Measurements from ENCODE around the gene CINP. TPM values are rescaled to one million over a fixed set of nuclear protein-coding genes. Genes with fewer than 3 reads are reported as not detected.
A peak's percentile ranks its signal among the peaks of the same experiment; 100 is the strongest.

Gene CINP
- total and polyA plus RNA-seq, 2 of the 8 experiments (the other 6 are each of a cell fraction or from before 2014, with no cell fraction given), result 47.8 to 51.6 TPM

- Histone ChIP-seq H3K9ac (replicated peaks in 1 of 4; ENCODE audit: extremely low read depth in 1 of 4, low read depth in 3 of 4, low read length in 3 of 4) (peak overlapping the region in 3 of 4 experiments; percentile 59 to 68 (median 62); a peak in 5 of 7 replicates), H3K23ac (ENCODE audit: insufficient read length) (no peak overlapping the region), H2BK15ac (ENCODE audit: low read length) (peak overlapping the region; percentile 81; the same call in 1 of the 2 replicates), H4K20me1 (replicated peaks in 1 of 2; ENCODE audit: control insufficient read depth in 1 of 2, insufficient read depth in 2 of 2, low read length in 2 of 2) (no peaks in the 10 kb centered on the region), H3K4me1 (replicated peaks in 1 of 4; ENCODE audit: control insufficient read depth in 3 of 4, insufficient read depth in 4 of 4, low read length in 3 of 4) (peaks cover 1 to 9% (median 4%) of the 10 kb centered on the region in 4 experiments; a peak in 5 of 7 replicates), H2BK12ac (ENCODE audit: low read depth, low read length) (peak overlapping the region; percentile 87; the same call in 1 of the 2 replicates), H3K27ac (ENCODE audit: low read depth, low read length) (peak overlapping the region; percentile 13; the same call in 1 of the 2 replicates), H3K23me2 (ENCODE audit: low read depth, low read length) (peaks cover 19% of the 10 kb centered on the region), H3K9me3 (ENCODE audit: insufficient read depth in 2 of 2, low read depth in 1 of 2, low read length in 1 of 2) (no peaks in the 10 kb centered on the region), H2BK5ac (ENCODE audit: low read depth, low read length) (peak overlapping the region; percentile 93), H3K14ac (ENCODE audit: insufficient read length) (no peak overlapping the region), H3K4ac (replicated peaks; ENCODE audit: insufficient read length, low read depth, low read length) (peak overlapping the region; percentile 19), H4K91ac (replicated peaks; ENCODE audit: insufficient read length, low read length) (peak overlapping the region; percentile 62), H3K4me2 (ENCODE audit: insufficient read depth in 1 of 2, low read depth in 2 of 2, low read length in 2 of 2) (peak overlapping the region; percentile 70 to 83), H3K18ac (ENCODE audit: extremely low read depth, low read length) (peak overlapping the region; percentile 95), H2BK20ac (ENCODE audit: low read length) (0 out of 2 replicates have a peak overlapping the region, but pooled peaks have one; percentile 61), H3K79me2 (ENCODE audit: control insufficient read depth in 1 of 2, insufficient read depth in 2 of 2, low read length in 2 of 2) (no peaks in the 10 kb centered on the region; a peak in 1 of 4 replicates), H3K4me3 (ENCODE audit: extremely low read depth in 1 of 4, insufficient read depth in 2 of 4, low read depth in 3 of 4, low read length in 4 of 4) (peak overlapping the region; percentile 73 to 89 (median 78)), H3K36me3 (ENCODE audit: control insufficient read depth in 2 of 4, insufficient read depth in 4 of 4, low read length in 3 of 4) (no peaks in the 10 kb centered on the region), H3K27me3 (replicated peaks in 1 of 4; ENCODE audit: control insufficient read depth in 3 of 4, extremely low read depth in 1 of 4, insufficient read depth in 3 of 4, low read length in 3 of 4) (peaks cover 0 to 14% (median 12%) of the 10 kb centered on the region in 4 experiments; a peak in 5 of 7 replicates), H4K5ac (ENCODE audit: insufficient read length, low read depth, low read length) (peak overlapping the region; percentile 45), H4K8ac (ENCODE audit: extremely low read depth, insufficient read depth, low read length) (no peak overlapping the region), H2AK5ac (ENCODE audit: low read depth, low read length) (no peak overlapping the region; the same call in 1 of the 2 replicates), H3K56ac (replicated peaks; ENCODE audit: insufficient read length, low read depth, low read length) (no peak overlapping the region), H2BK120ac (replicated peaks; ENCODE audit: low read depth, low read length) (no peak overlapping the region), H2AFZ (ENCODE audit: low read length) (peak overlapping the region; percentile 84), H3K79me1 (ENCODE audit: low read depth, low read length) (no peaks in the 10 kb centered on the region; the same call in 1 of the 2 replicates)
- CTCF ChIA-PET (ENCODE audit: partially characterized antibody), result interaction anchor here (0.9 to 6.8 kb wide), 9 partner anchors 9 to 221 kb away, joined by 3 to 44 read pairs (median 6); no protein-coding TSS in a partner anchor
- FAIRE-seq, result no peak
- POLR2A ChIA-PET (ENCODE audit: partially characterized antibody), result interaction anchor here (0.5 to 2.7 kb wide), 7 partner anchors 10 to 254 kb away, joined by 3 to 14 read pairs (median 3); partner anchors contain the start of gene MOK
- WGBS, 2 experiments (ENCODE audit: extremely low coverage in 1 of 2, insufficient coverage in 1 of 2, insufficient read length in 1 of 2, insufficient replicate concordance in 2 of 2, low coverage in 1 of 2, low lambda C conversion rate in 2 of 2, missing lambda C conversion rate in 1 of 2), result 63% methylated on average over 12 of the region's 12 CpGs; no CpG with 5 or more reads in 1 of the 2 experiments
- DNase-seq (ENCODE audit: low read depth in 1 of 2, low spot score in 2 of 2), result no peak
- TF ChIP-seq RBBP5 (IDR thresholded peaks at IDR 0.05; ENCODE audit: borderline replicate concordance, low read depth, low read length), result no peak
- no peak for TF ChIP-seq SIRT6 (IDR thresholded peaks at IDR 0.05; ENCODE audit: low read length)
- TF ChIP-seq GABPA (IDR thresholded peaks at IDR 0.05; ENCODE audit: borderline replicate concordance, insufficient read depth, low read length), result no peak
- no peak for TF ChIP-seq RXRA (IDR thresholded peaks at IDR 0.05; ENCODE audit: insufficient read depth, low read depth, low read length)
- TF ChIP-seq TCF12 (IDR thresholded peaks at IDR 0.05; ENCODE audit: low read depth, low read length), result 0 out of 2 replicates have a peak, but pooled peaks have one; percentile 21
- no peak for TF ChIP-seq MAFK (IDR thresholded peaks at IDR 0.05; ENCODE audit: low read depth, low read length)
- peak; percentile 25 to 34; a peak in 3 of 4 replicates for TF ChIP-seq RAD21 (IDR thresholded peaks at IDR 0.05 in 1 of 2, conservative IDR thresholded peaks at IDR 0.05 in 1 of 2; ENCODE audit: low read depth in 2 of 2, low read length in 2 of 2)
- TF ChIP-seq CTCF (IDR thresholded peaks at IDR 0.05; ENCODE audit: control extremely low read depth in 1 of 3, insufficient read depth in 1 of 3, low read depth in 1 of 3, low read length in 3 of 3), result peak in 1 of 3 experiments; percentile 11; a peak in 1 of 4 replicates
Measured at GRCh38 chr14:102317564-102318248, 45.0 kb downstream of the CINP start.
